Choroid plexus epithelial cell (primary cell): Measurements from ENCODE around the gene FBXW7.

Experiments
- DNase-seq: peaks from one replicate; pipeline ENCODE4 v3.0.0-alpha.2; 2010; ENCODE audit warnings: low read depth
- H3K4me3 ChIP-seq: 2 replicates; pipeline ENCODE4 v1.5.1; 2011; ENCODE audit warnings: low read depth, mild to moderate bottlenecking, control low read depth, low read length, moderate library complexity
- CTCF ChIP-seq: conservative IDR thresholded peaks from 2 replicates; pipeline ENCODE4 v1.5.1; 2011; ENCODE audit warnings: low read depth, mild to moderate bottlenecking, control low read depth, inconsistent platforms, low read length, moderate library complexity

Gene FBXW7

DNA sequence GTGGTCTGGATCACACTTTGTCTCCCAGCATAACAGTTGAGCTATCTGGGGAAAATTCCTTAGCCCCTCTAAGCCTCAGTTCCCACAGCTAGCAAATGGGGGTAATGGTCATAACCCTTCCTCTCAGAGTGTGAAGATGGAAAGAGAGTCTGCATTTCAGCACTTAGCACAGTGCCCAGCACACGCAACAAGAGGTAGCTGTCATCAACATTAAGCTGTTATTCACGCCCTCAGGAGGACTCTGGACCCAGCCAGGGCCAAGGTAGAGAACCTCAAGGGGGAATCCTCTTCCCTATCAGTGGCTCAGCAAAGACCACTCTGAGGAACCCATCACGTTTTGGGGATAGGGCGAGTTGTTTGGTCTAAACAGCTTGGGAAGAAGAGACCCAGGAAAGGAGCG is 258.6 kb downstream of the FBXW7 start:
- no peak for TF ChIP-seq CTCF
- no peak for DNase-seq
- no peak overlapping the region for H3K4me3 ChIP-seq

DNA sequence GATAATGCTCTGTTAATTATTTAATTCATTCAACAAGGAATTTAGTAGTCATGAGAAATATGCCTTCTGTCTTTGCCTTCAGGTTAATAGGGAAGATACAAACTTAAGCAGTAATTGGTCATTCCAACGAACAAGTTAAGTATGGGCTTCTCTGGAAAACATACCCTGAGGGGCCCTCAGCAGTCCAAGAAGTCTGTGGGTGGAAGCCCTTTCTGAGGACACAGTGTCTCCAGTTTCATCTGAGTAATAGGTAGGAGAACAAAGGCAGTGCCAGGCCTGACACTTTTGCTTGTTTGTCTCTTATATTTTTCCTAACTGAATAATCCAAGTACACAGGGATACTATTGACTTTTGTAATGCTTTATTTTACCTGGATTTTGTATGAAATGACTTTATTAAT is 262.5 kb downstream of the FBXW7 start:
- peak; percentile 8 for DNase-seq
- no peak for TF ChIP-seq CTCF
- no peak overlapping the region for H3K4me3 ChIP-seq
